SIG-M5 (cell line): ENCODE data around the gene USP47.

ENCODE experiments used
- DNase-seq: peaks from one replicate; lab custom pipeline; 2025; lab: John Stamatoyannopoulos, UW

The USP47 gene

GRCh38 chr11:11982461-11982860, 140.7 kb downstream of the USP47 start:
- no peak for DNase-seq

- no peak for DNase-seq
Observed at GRCh38 chr11:11982975-11983374, 141.2 kb downstream of the USP47 start.

- no peak for DNase-seq
Observed at GRCh38 chr11:11983427-11983826, 141.7 kb downstream of the USP47 start.

GRCh38 chr11:11984563-11984962, 142.8 kb downstream of the USP47 start:
- DNase-seq, result no peak

GRCh38 chr11:11985016-11985715, 143.4 kb downstream of the USP47 start:
- no peak for DNase-seq

- DNase-seq, result no peak
Observed at GRCh38 chr11:11985954-11986949, 144.5 kb downstream of the USP47 start.

- DNase-seq, result no peak
Observed at GRCh38 chr11:11987503-11988022, 145.8 kb downstream of the USP47 start.

GRCh38 chr11:11988099-11988651, 146.4 kb downstream of the USP47 start:
- no peak for DNase-seq

- DNase-seq, result no peak
Observed at GRCh38 chr11:11988681-11989261, 147.0 kb downstream of the USP47 start.

- no peak for DNase-seq
Observed at GRCh38 chr11:11989774-11990744, 148.3 kb downstream of the USP47 start.

GRCh38 chr11:11992257-11993212, 150.8 kb downstream of the USP47 start:
- DNase-seq, result no peak

- DNase-seq, result no peak
Observed at GRCh38 chr11:11993839-11994238, 152.1 kb downstream of the USP47 start.

GRCh38 chr11:11995601-11996000, 153.8 kb downstream of the USP47 start:
- no peak for DNase-seq

- no peak for DNase-seq
Observed at GRCh38 chr11:11996321-11997048, 154.7 kb downstream of the USP47 start.

GRCh38 chr11:11997049-11997322, 155.2 kb downstream of the USP47 start:
- DNase-seq, result no peak

GRCh38 chr11:11998091-11998781, 156.5 kb downstream of the USP47 start:
- no peak for DNase-seq

GRCh38 chr11:12001186-12001585, 159.4 kb downstream of the USP47 start:
- no peak for DNase-seq

GRCh38 chr11:12003336-12003735, 161.6 kb downstream of the USP47 start:
- no peak for DNase-seq

GRCh38 chr11:12003815-12004214, 162.0 kb downstream of the USP47 start:
- DNase-seq, result no peak
